Astrocyte (in vitro differentiated cells and primary cell): ENCODE measurements around the gene KEAP1.

Experiments
- EZH2 ChIP-seq: IDR thresholded peaks from 2 replicates; pipeline ENCODE4 v1.6.1; 2012; ENCODE audit warnings: mild to moderate bottlenecking, low read length, inconsistent platforms; ENCODE audit not compliant: insufficient read depth
- TF ChIP-seq, protein P1 (sequence below): IDR thresholded peaks from 2 replicates; pipeline ENCODE4 v1.5.1; 2011; ENCODE audit warnings: low read depth, mild to moderate bottlenecking, inconsistent platforms, low read length, moderate library complexity; ENCODE audit not compliant: insufficient read depth

DNA sequence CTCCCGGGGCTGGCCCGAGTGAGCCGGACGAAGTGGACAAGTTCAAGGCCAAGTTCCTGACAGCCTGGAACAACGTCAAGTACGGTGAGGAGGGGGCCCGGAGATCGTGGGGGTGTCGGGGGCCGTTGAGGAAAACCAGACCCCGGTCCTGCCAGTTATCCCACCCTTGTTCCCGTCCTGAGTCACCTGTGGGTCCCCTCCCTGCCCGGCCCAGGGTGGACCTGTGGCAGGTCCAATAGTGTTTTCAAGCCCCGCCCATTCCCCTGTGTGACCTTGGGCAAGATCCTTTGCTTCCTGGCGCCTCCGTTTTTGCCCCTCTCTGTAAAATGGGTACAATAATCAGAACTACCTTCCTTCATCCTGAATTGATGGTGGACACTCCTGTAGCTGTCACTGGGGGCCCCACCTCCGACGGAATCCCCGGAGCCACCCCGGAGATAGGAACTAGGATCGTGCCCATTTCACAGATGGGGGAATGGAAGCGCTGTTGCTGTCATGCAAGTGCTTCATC is 41.1 kb upstream of the KEAP1 start:
- TF ChIP-seq, protein P1, sequence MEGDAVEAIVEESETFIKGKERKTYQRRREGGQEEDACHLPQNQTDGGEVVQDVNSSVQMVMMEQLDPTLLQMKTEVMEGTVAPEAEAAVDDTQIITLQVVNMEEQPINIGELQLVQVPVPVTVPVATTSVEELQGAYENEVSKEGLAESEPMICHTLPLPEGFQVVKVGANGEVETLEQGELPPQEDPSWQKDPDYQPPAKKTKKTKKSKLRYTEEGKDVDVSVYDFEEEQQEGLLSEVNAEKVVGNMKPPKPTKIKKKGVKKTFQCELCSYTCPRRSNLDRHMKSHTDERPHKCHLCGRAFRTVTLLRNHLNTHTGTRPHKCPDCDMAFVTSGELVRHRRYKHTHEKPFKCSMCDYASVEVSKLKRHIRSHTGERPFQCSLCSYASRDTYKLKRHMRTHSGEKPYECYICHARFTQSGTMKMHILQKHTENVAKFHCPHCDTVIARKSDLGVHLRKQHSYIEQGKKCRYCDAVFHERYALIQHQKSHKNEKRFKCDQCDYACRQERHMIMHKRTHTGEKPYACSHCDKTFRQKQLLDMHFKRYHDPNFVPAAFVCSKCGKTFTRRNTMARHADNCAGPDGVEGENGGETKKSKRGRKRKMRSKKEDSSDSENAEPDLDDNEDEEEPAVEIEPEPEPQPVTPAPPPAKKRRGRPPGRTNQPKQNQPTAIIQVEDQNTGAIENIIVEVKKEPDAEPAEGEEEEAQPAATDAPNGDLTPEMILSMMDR, result no peak
- no peak for TF ChIP-seq EZH2
